Breast epithelium (tissue), 4 donors: Measurements from ENCODE around the gene MEX3A. TPM values are rescaled to one million over a fixed set of nuclear protein-coding genes. Genes with fewer than 3 reads are reported as not detected.

Experiments used
- DNase-seq, 2 donors: peaks; one replicate each; pipeline ENCODE4 v3.0.0-alpha.2; 2019; ENCODE audit warnings: low spot score in 2 of 2
- H3K27ac ChIP-seq, 2 donors: fragments of 200-600 bp; sonication (generic) in 1 of 2; one replicate each; pipeline ENCODE4 v1.5.1; 2016 to 2019; ENCODE audit warnings: mild to moderate bottlenecking in 1 of 2
- H3K27me3 ChIP-seq, 2 donors: fragments of 200-600 bp; sonication (generic) in 1 of 2; one replicate each; pipeline versions ENCODE4 v1.5.1 to v1.6.0; 2017 to 2019; ENCODE audit warnings: control low read depth in 1 of 2, mild to moderate bottlenecking in 1 of 2
- H3K36me3 ChIP-seq: fragments of 200-600 bp; one replicate; pipeline ENCODE4 v1.5.1; 2019
- H3K4me1 ChIP-seq, 2 donors: fragments of 200-600 bp; sonication (generic); one replicate each; pipeline ENCODE4 v1.5.1; 2016 to 2019; ENCODE audit warnings: control low read depth in 1 of 2
- H3K4me3 ChIP-seq, 3 donors: fragments of 200-600 bp; sonication (generic); 1 replicate in 2 of 3; 2 replicates in 1 of 3; pipeline ENCODE4 v1.5.1; 2016 to 2019; ENCODE audit warnings: mild to moderate bottlenecking in 3 of 3, moderate library complexity in 2 of 3
- H3K9me3 ChIP-seq, 2 donors: fragments of 200-600 bp; sonication (generic) in 1 of 2; one replicate each; pipeline ENCODE4 v1.5.1; 2016 to 2019; ENCODE audit warnings: control low read depth in 1 of 2
- POLR2A ChIP-seq: fragments of 450-650 bp; IDR thresholded peaks from one replicate; pipeline ENCODE4 v1.6.1; 2016; ENCODE audit warnings: antibody characterized with exemption, mild to moderate bottlenecking, moderate library complexity
- POLR2AphosphoS5 ChIP-seq, 3 donors: sonication (generic); formaldehyde crosslinking; IDR thresholded peaks; one replicate each; pipeline ENCODE4 v1.6.1; 2017; ENCODE audit warnings: antibody characterized with exemption in 3 of 3
- intact Hi-C: fragments of 100-400 bp; cut with DNase I; formaldehyde crosslinking; loops from one replicate; pipeline ENCODE4 v1.15.1; 2023; ENCODE audit warnings: low total_unique reads
- total RNA-seq, 3 donors: library from RNA; depleted of rRNA; stranded (reverse); fragments of >200 nt; gene quantifications; one replicate each; pipeline ENCODE4 v1.1.0, GENCODE V29; 2016
- TF ChIP-seq, protein P1 (sequence below), 3 donors: fragments of 450-650 bp; IDR thresholded peaks; one replicate each; pipeline ENCODE4 v1.5.1; 2016 to 2017; ENCODE audit warnings: antibody characterized with exemption in 3 of 3, mild to moderate bottlenecking in 3 of 3, moderate library complexity in 3 of 3

Gene MEX3A
- total RNA-seq, 3 donors from 2014 or later = 0.32 to 1.3 (median 1.3) TPM

DNA sequence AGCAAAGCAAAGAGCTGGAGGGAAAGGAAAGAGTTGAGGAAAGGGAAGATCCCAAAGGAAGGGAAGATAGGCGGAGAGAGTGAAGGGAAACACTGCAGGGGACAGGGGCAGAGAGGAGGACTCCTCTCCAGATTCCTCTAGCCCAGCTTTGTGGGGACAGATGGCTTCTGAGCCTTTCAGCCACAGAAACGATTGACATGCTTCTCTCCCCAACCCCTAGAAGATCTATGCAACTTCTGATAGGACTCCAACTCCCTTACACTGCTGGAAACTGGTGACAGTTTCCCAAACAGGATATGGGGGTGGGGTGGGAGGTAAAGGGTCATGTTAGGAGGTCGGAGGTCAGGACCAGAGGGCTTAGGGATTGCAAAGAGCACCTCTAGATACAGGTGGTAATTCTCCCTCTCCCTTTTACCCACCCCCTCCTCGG is 6.5 kb downstream of the MEX3A start:
- no peak for TF ChIP-seq POLR2A
- TF ChIP-seq POLR2AphosphoS5 (IDR thresholded peaks at IDR 0.05) = no peak
- TF ChIP-seq, protein P1, sequence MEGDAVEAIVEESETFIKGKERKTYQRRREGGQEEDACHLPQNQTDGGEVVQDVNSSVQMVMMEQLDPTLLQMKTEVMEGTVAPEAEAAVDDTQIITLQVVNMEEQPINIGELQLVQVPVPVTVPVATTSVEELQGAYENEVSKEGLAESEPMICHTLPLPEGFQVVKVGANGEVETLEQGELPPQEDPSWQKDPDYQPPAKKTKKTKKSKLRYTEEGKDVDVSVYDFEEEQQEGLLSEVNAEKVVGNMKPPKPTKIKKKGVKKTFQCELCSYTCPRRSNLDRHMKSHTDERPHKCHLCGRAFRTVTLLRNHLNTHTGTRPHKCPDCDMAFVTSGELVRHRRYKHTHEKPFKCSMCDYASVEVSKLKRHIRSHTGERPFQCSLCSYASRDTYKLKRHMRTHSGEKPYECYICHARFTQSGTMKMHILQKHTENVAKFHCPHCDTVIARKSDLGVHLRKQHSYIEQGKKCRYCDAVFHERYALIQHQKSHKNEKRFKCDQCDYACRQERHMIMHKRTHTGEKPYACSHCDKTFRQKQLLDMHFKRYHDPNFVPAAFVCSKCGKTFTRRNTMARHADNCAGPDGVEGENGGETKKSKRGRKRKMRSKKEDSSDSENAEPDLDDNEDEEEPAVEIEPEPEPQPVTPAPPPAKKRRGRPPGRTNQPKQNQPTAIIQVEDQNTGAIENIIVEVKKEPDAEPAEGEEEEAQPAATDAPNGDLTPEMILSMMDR (IDR thresholded peaks at IDR 0.05) = no peak
- intact Hi-C loops = no loop called here
- Histone ChIP-seq H3K36me3 (no peaks in the 10 kb centered on the region), H3K27ac (peak overlapping the region; percentile 50 to 76), H3K9me3 (no peaks in the 10 kb centered on the region), H3K4me3 (peak overlapping the region in 2 of 3 donors; percentile 56 to 68), H3K27me3 (no peaks in the 10 kb centered on the region), H3K4me1 (no peaks in the 10 kb centered on the region)
- no peak for DNase-seq

DNA sequence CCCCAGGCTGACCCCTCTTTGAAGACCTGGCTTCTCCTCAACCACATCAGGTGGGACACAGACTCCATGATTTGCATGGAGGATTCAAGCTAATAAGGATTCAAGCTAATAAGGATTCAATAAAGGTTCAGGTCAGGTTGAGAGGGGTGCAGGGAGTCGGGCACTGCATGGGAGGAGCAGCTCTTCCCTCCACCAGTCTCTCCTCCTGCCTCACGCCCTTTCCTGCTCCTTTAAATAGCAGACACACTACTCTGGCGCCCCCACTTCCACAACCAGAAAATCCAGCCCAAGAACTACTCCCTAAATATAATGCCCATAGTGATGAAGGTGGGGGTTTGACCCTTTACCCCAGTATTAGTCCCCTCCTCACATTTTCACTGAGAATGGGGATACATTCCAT is 7.1 kb downstream of the MEX3A start:
- no peaks in the 10 kb centered on the region for H3K9me3 ChIP-seq
- H3K27me3 ChIP-seq = no peaks in the 10 kb centered on the region
- H3K4me3 ChIP-seq = no peak overlapping the region
- H3K4me1 ChIP-seq = no peaks in the 10 kb centered on the region
- peak overlapping the region in 1 of 2 donors; percentile 76 for H3K27ac ChIP-seq
- no peak for DNase-seq
- H3K36me3 ChIP-seq = no peaks in the 10 kb centered on the region
- intact Hi-C loops = no loop called here
- TF ChIP-seq POLR2A (no peak), POLR2AphosphoS5 (IDR thresholded peaks at IDR 0.05) (no peak)
- TF ChIP-seq, protein P1 (IDR thresholded peaks at IDR 0.05) = no peak

DNA sequence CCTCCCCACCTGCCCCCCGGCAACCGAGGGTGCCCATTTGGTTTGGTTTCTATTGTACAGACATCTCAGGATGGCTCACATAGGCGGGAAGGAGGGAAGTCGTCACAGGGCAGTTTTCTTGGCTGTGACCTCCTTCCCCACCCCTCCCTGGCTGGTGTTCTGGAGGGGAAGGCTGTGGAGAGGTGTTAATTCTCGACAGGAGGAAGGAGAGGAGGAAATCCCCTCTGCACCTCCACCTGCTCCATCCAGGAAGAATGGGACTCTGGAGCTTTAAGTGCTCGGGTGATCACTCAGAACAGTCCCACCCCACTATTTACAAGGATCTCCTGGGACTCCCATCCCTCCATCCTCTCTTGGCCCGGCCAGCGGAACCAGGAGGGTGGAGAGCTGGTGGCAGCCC is 7.6 kb downstream of the MEX3A start:
- TF ChIP-seq POLR2AphosphoS5 (IDR thresholded peaks at IDR 0.05) = no peak
- TF ChIP-seq, protein P1 (IDR thresholded peaks at IDR 0.05) = no peak
- TF ChIP-seq POLR2A = no peak
- no peaks in the 10 kb centered on the region for H3K27me3 ChIP-seq
- no peak overlapping the region for H3K27ac ChIP-seq
- no peaks in the 10 kb centered on the region for H3K4me1 ChIP-seq
- intact Hi-C loops = no loop called here
- no peak overlapping the region for H3K4me3 ChIP-seq
- H3K36me3 ChIP-seq = no peaks in the 10 kb centered on the region
- no peak for DNase-seq
- H3K9me3 ChIP-seq = no peaks in the 10 kb centered on the region

DNA sequence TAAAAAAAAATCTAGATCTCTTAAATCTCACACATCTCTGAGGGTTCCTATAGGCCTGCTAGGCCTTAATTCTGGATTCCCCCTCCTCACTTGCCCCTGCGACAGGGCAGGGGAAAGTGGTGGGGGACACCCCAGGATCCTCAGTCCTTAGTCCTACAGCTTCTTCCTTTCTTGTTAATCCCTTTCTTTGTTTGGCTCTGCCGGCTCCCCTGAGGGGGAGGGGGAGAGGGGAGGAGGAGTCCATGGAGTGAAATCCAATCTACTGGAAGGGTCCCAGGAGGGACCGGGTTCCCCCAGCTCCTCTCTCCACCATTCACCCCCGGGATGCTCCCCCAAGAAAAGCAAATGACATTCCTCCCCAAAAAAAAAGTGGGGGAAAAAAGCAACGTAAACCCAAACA is 8.5 kb downstream of the MEX3A start:
- H3K27ac ChIP-seq = no peak overlapping the region
- no peaks in the 10 kb centered on the region for H3K9me3 ChIP-seq
- TF ChIP-seq POLR2AphosphoS5 (IDR thresholded peaks at IDR 0.05) = no peak
- TF ChIP-seq, protein P1 (IDR thresholded peaks at IDR 0.05) = no peak
- TF ChIP-seq POLR2A = no peak
- H3K4me3 ChIP-seq = no peak overlapping the region
- no peaks in the 10 kb centered on the region for H3K27me3 ChIP-seq
- intact Hi-C loops = no loop called here
- no peak for DNase-seq
- H3K36me3 ChIP-seq = no peaks in the 10 kb centered on the region
- no peaks in the 10 kb centered on the region for H3K4me1 ChIP-seq

DNA sequence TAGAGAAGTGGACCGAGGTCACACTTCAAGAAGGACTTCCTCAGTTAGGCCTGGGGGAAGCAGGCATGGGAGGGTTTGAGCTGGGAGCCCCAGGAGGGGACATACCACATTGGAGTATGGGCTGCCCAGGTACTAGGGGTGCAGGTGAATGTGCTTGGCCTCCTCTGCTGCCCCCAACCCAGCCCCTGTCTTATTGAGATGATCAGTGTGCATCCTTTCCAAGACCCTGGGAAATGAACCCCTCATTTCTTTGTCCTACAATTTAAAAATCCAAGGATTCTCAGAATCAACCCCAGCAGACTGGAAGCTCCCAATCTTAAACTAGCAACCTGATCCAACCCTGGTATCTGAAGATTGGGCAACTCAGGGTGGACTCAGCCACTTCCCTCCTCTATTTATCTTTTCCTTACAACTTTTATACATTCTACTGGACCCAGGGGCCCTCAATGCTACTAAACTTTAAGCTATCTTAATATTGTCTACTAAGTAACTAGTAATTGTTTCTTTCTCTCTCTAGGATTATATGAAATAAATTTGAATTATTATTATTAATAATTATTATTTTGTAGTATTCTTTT is 9.1 kb downstream of the MEX3A start:
- DNase-seq = no peak
- no peak overlapping the region for H3K27ac ChIP-seq
- no peaks in the 10 kb centered on the region for H3K27me3 ChIP-seq
- intact Hi-C loops = no loop called here
- TF ChIP-seq POLR2AphosphoS5 (IDR thresholded peaks at IDR 0.05) = no peak
- no peak for TF ChIP-seq POLR2A
- TF ChIP-seq, protein P1 (IDR thresholded peaks at IDR 0.05) = no peak
- no peaks in the 10 kb centered on the region for H3K4me1 ChIP-seq
- H3K4me3 ChIP-seq = no peak overlapping the region
- no peaks in the 10 kb centered on the region for H3K36me3 ChIP-seq
- no peaks in the 10 kb centered on the region for H3K9me3 ChIP-seq
